H1 (cell line): Measurements from ENCODE around the gene CAMKK2. TPM values are rescaled to one million over a fixed set of nuclear protein-coding genes. Genes with fewer than 3 reads are reported as not detected.

Experiments used
- CEBPB ChIP-seq: IDR thresholded peaks from 2 replicates; pipeline ENCODE4 v1.6.1; 2012; ENCODE audit warnings: low read depth, low read length
- PHF8 ChIP-seq: fragments of 200-600 bp; sonication (generic); conservative IDR thresholded peaks from 2 replicates; pipeline ENCODE4 v1.7.1; 2012; ENCODE audit warnings: low read depth, mild to moderate bottlenecking, inconsistent platforms, low read length, moderate library complexity
- RNF2 ChIP-seq: fragments of 200-900, 300-1000 bp; sonication (generic); IDR thresholded peaks from 2 replicates; pipeline ENCODE4 v1.7.1; 2016; ENCODE audit warnings: borderline replicate concordance, low read depth, mild to moderate bottlenecking, antibody characterized with exemption, low read length; ENCODE audit not compliant: poor library complexity, severe bottlenecking; ENCODE audit errors: missing control alignments
- YY1 ChIP-seq: IDR thresholded peaks from 2 replicates; pipeline ENCODE4 v1.6.1; 2011; ENCODE audit warnings: low read depth, mild to moderate bottlenecking, low read length
- polyA plus RNA-seq, 7 experiments: library from polyadenylated mRNA; depleted of rRNA in 3 of 7; stranded (reverse) in 5 of 7; unstranded in 2 of 7; fragments of >200 nt in 5 of 7; fragments of 200-250 nt in 2 of 7; gene quantifications; 1 replicate in 5 of 7; 2 replicates in 1 of 7; 4 replicates in 1 of 7; pipeline versions ENCODE4 v1.2.1 to v1.2.3, GENCODE V29; 2011 to 2013; ENCODE audit warnings: missing spikeins in 2 of 7, mixed read lengths in 2 of 7
- total RNA-seq: library from RNA; stranded (reverse); fragmentation: NEBNext Ultra II Directional; extraction: Animal tissue kit (Norgen Biotek cat#: 25700); gene quantifications from 2 replicates; pipeline ENCODE4 v1.2.1, GENCODE V29; 2021

The CAMKK2 gene
- total and polyA plus RNA-seq, 2 of the 8 experiments (the other 6 are each of a cell fraction or from before 2014, with no cell fraction given), result 29.6 to 30.6 TPM

- TF ChIP-seq YY1 (no peak), CEBPB (no peak), PHF8 (no peak), RNF2 (no peak)
- TF ChIP-seq, all 59 proteins: peak for 0
Measured at GRCh38 chr12:121264135-121264534, 32.4 kb downstream of the CAMKK2 start (continued).
